Thyroid gland (tissue), 4 donors: Measurements from ENCODE around the gene CST7.

Source experiments
- CTCF ChIP-seq, 6 experiments: fragments of 200-600 bp in 3 of 6; fragments of 450-650 bp in 3 of 6; sonication (generic) in 3 of 6; IDR thresholded peaks; one replicate each; pipeline ENCODE4 v1.5.1; 2016 to 2019; ENCODE audit warnings: antibody characterized with exemption in 6 of 6, mild to moderate bottlenecking in 2 of 6, inconsistent platforms in 1 of 6, moderate library complexity in 1 of 6
- POLR2A ChIP-seq, 2 donors: fragments of 450-650 bp; IDR thresholded peaks; one replicate each; pipeline ENCODE4 v1.6.1; 2017; ENCODE audit warnings: antibody characterized with exemption in 2 of 2, mild to moderate bottlenecking in 2 of 2, moderate library complexity in 1 of 2

GRCh38 chr20:24953621-24954133, 4.6 kb downstream of the CST7 start:
- TF ChIP-seq POLR2A (IDR thresholded peaks at IDR 0.05) (no peak), CTCF (IDR thresholded peaks at IDR 0.05) (no peak)
